Prostate gland (tissue), 2 donors: ENCODE measurements around the gene RAPH1.
"Not testable (repeated sequence)": the region's sequence is repeated elsewhere in the genome, so short reads cannot be mapped to it uniquely, and the experiment has no call there.

Source experiments
- CTCF ChIP-seq, 4 experiments: fragments of 200-600 bp in 2 of 4; fragments of 450-650 bp in 2 of 4; sonication (generic) in 2 of 4; IDR thresholded peaks; 1 replicate in 3 of 4; 2 replicates in 1 of 4; pipeline ENCODE4 v1.5.1; 2016 to 2019; ENCODE audit warnings: antibody characterized with exemption in 4 of 4, mild to moderate bottlenecking in 2 of 4, moderate library complexity in 2 of 4
- POLR2A ChIP-seq: fragments of 450-650 bp; IDR thresholded peaks from one replicate; pipeline ENCODE4 v1.6.1; 2016; ENCODE audit warnings: antibody characterized with exemption, mild to moderate bottlenecking
- POLR2AphosphoS5 ChIP-seq: sonication (generic); formaldehyde crosslinking; IDR thresholded peaks from one replicate; pipeline ENCODE4 v1.6.1; 2017; ENCODE audit warnings: antibody characterized with exemption

DNA sequence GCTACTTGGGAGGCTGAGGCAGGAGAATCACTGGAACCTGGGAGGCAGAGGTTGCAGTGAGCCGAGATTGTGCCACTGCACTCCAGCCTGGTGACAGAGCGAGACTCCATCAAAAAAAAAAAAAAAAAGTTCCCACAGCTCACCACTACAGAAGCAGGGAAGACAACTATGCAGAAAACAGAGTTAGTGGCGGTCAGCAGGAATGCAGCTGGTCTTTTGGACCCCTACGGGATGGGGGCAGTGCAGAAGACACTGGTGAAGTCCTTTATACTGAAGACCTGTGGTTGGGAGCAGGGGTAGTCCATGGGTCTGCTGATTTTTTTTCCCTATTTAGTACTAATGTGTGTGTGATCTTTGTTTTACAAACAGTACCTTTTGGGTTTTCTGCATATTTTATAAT, 105.5 kb downstream of the RAPH1 start:
- not testable (repeated sequence) for TF ChIP-seq CTCF (IDR thresholded peaks at IDR 0.05); POLR2A; POLR2AphosphoS5
